Neural cell (in vitro differentiated cells): ENCODE data around the gene ENDOV. TPM values are rescaled to one million over a fixed set of nuclear protein-coding genes. Genes with fewer than 3 reads are reported as not detected.

Experiments
- H2AFZ ChIP-seq: fragments of 200-600, 300-800 bp; sonication (generic), shearing (Covaris generic); 2 replicates; pipeline ENCODE4 v1.6.0; 2014; ENCODE audit warnings: low read depth, mild to moderate bottlenecking, antibody characterized with exemption, low read length, moderate library complexity
- H3F3A ChIP-seq: fragments of 200-600 bp; shearing (Covaris generic); 2 replicates; pipeline ENCODE4 v1.6.1; 2016; ENCODE audit warnings: mild to moderate bottlenecking, moderate library complexity, mixed read lengths, antibody characterized with exemption, low read length; ENCODE audit not compliant: insufficient read depth, poor library complexity, severe bottlenecking
- H3K27ac ChIP-seq: fragments of 200-600, 300-800 bp; sonication (generic), shearing (Covaris generic); 2 replicates; pipeline ENCODE4 v1.5.1; 2014; ENCODE audit warnings: mild to moderate bottlenecking, low read length, moderate library complexity
- H3K27me3 ChIP-seq: fragments of 300-800, 200-600 bp; sonication (generic), shearing (Covaris generic); 2 replicates; pipeline ENCODE4 v1.6.0; 2014; ENCODE audit warnings: mild to moderate bottlenecking, low read depth, low read length, moderate library complexity; ENCODE audit not compliant: insufficient read depth
- H3K36me3 ChIP-seq: fragments of 300-800, 200-600 bp; sonication (generic), shearing (Covaris generic); 2 replicates; pipeline ENCODE4 v1.5.1; 2014; ENCODE audit warnings: mild to moderate bottlenecking, antibody characterized with exemption, low read length, moderate library complexity; ENCODE audit not compliant: insufficient read depth
- H3K4me2 ChIP-seq: fragments of 300-800, 200-600 bp; sonication (generic), shearing (Covaris generic); 2 replicates; pipeline ENCODE4 v1.6.0; 2014; ENCODE audit warnings: mild to moderate bottlenecking, low read length
- H3K4me3 ChIP-seq: fragments of 300-800, 200-600 bp; sonication (generic), shearing (Covaris generic); 2 replicates; pipeline ENCODE4 v1.5.1; 2014; ENCODE audit warnings: mild to moderate bottlenecking, low read length, moderate library complexity
- H3K79me2 ChIP-seq: fragments of 200-600 bp; shearing (Covaris generic); replicated peaks from 2 replicates; pipeline ENCODE4 v1.6.0; 2014; ENCODE audit warnings: mild to moderate bottlenecking, low read length, moderate library complexity; ENCODE audit not compliant: insufficient read depth
- H3K9ac ChIP-seq: fragments of 300-800, 200-600 bp; sonication (generic), shearing (Covaris generic); 2 replicates; pipeline ENCODE4 v1.6.1; 2016; ENCODE audit warnings: mild to moderate bottlenecking, low read length, mixed read lengths
- H3K9me2 ChIP-seq: fragments of 200-600 bp; shearing (Covaris generic); 2 replicates; pipeline ENCODE4 v1.6.1; 2016; ENCODE audit warnings: mild to moderate bottlenecking, low read length, mixed read lengths; ENCODE audit not compliant: insufficient read depth
- H3K9me3 ChIP-seq: fragments of 200-600, 300-800 bp; sonication (generic), shearing (Covaris generic); 2 replicates; pipeline ENCODE4 v1.6.1; 2016; ENCODE audit warnings: mild to moderate bottlenecking, mixed run types, low read length, moderate library complexity, mixed read lengths
- H4K20me1 ChIP-seq: fragments of 200-600 bp; shearing (Covaris generic); 2 replicates; pipeline ENCODE4 v1.6.1; 2016; ENCODE audit warnings: mild to moderate bottlenecking, mixed run types; ENCODE audit not compliant: insufficient read depth
- CTCF ChIP-seq: fragments of 450-650 bp; IDR thresholded peaks from 2 replicates; pipeline ENCODE4 v1.5.1; 2014; ENCODE audit warnings: antibody characterized with exemption, mild to moderate bottlenecking, moderate library complexity; ENCODE audit not compliant: poor library complexity, severe bottlenecking
- EP300 ChIP-seq: fragments of 450-650 bp; conservative IDR thresholded peaks from 2 replicates; pipeline ENCODE4 v1.6.1; 2014; ENCODE audit warnings: antibody characterized with exemption, mild to moderate bottlenecking, moderate library complexity; ENCODE audit not compliant: poor library complexity, severe bottlenecking
- MXI1 ChIP-seq: fragments of 450-650 bp; conservative IDR thresholded peaks from 2 replicates; pipeline ENCODE4 v1.6.1; 2014; ENCODE audit warnings: antibody characterized with exemption, mild to moderate bottlenecking; ENCODE audit not compliant: poor library complexity, severe bottlenecking
- POLR2AphosphoS5 ChIP-seq: IDR thresholded peaks from 2 replicates; pipeline ENCODE4 v1.6.1; 2012
- RAD21 ChIP-seq: fragments of 450-650 bp; conservative IDR thresholded peaks from 2 replicates; pipeline ENCODE4 v1.6.1; 2014; ENCODE audit warnings: antibody characterized with exemption, mild to moderate bottlenecking, moderate library complexity
- REST ChIP-seq: IDR thresholded peaks from 2 replicates; pipeline ENCODE4 v1.6.1; 2012; ENCODE audit warnings: borderline replicate concordance
- SMC3 ChIP-seq: fragments of 450-650 bp; conservative IDR thresholded peaks from 2 replicates; pipeline ENCODE4 v1.6.1; 2014; ENCODE audit warnings: antibody characterized with exemption, mild to moderate bottlenecking, moderate library complexity; ENCODE audit not compliant: poor library complexity
- TAF1 ChIP-seq: IDR thresholded peaks from 2 replicates; pipeline ENCODE4 v1.6.1; 2012; ENCODE audit warnings: low read depth
- polyA plus RNA-seq: library from polyadenylated mRNA; depleted of rRNA; stranded (reverse); fragments of >200 nt; gene quantifications from 2 replicates; pipeline ENCODE4 v1.2.3, GENCODE V29; 2014

The ENDOV gene
- polyA plus RNA-seq, 1 donor from 2014 or later: 31.2 TPM

- H3K4me2 ChIP-seq: no peak overlapping the region
- H3F3A ChIP-seq: no peaks in the 10 kb centered on the region
- no peak overlapping the region for H3K9ac ChIP-seq
- H3K9me2 ChIP-seq: no peaks in the 10 kb centered on the region
- H2AFZ ChIP-seq: no peak overlapping the region
- no peaks in the 10 kb centered on the region for H4K20me1 ChIP-seq
- no peaks in the 10 kb centered on the region for H3K9me3 ChIP-seq
- peaks cover 79% of the 10 kb centered on the region for H3K27me3 ChIP-seq
- TF ChIP-seq POLR2AphosphoS5: no peak
- no peak overlapping the region for H3K27ac ChIP-seq
- no peaks in the 10 kb centered on the region for H3K79me2 ChIP-seq
- H3K36me3 ChIP-seq: no peaks in the 10 kb centered on the region
- no peak overlapping the region for H3K4me3 ChIP-seq
Measured at GRCh38 chr17:80479246-80479566, 64.2 kb downstream of the ENDOV start.

- no peaks in the 10 kb centered on the region for H3K79me2 ChIP-seq
- no peak overlapping the region for H2AFZ ChIP-seq
Measured at GRCh38 chr17:80480248-80480647, 65.3 kb downstream of the ENDOV start.

More at GRCh38 chr17:80480248-80480647, 65.3 kb downstream of the ENDOV start:
- Histone ChIP-seq H3K9me3 (no peaks in the 10 kb centered on the region), H3K4me3 (no peak overlapping the region), H4K20me1 (no peaks in the 10 kb centered on the region), H3K9ac (no peak overlapping the region), H3K27me3 (peaks cover 69% of the 10 kb centered on the region), H3K9me2 (no peaks in the 10 kb centered on the region), H3F3A (no peaks in the 10 kb centered on the region), H3K4me2 (no peak overlapping the region), H3K27ac (no peak overlapping the region), H3K36me3 (no peaks in the 10 kb centered on the region)
- TF ChIP-seq MXI1 (no peak), SMC3 (no peak), CTCF (no peak), RAD21 (no peak), EP300 (no peak), POLR2AphosphoS5 (no peak), TAF1 (no peak), REST (no peak)
